ENCODE measurements around the gene DLG1. TPM values are rescaled to one million over a fixed set of nuclear protein-coding genes. Genes with fewer than 3 reads are reported as not detected.

DLG1 gene
- total RNA-seq, 2 donors from 2014 or later: 115 to 124 TPM

- peaks cover 8% of the 10 kb centered on the region for H3K36me3 ChIP-seq
- no peaks in the 10 kb centered on the region for H3K4me1 ChIP-seq
- DNase-seq: no peak
- H3K4me3 ChIP-seq: no peak overlapping the region
- TF ChIP-seq CTCF (IDR thresholded peaks at IDR 0.05): no peak
- no peak overlapping the region for H3K9ac ChIP-seq (ENCODE audit: low read depth in 2 of 2, low read length in 2 of 2)
- H3K9me3 ChIP-seq: no peaks in the 10 kb centered on the region
- H3K27me3 ChIP-seq: no peaks in the 10 kb centered on the region
- intact Hi-C loops (cut with DNase I): no loop called here
- no peak overlapping the region for H3K27ac ChIP-seq
These were observed 11.7 kb downstream of the DLG1 start for GRCh38 chr3:197286678-197287077.

- Histone ChIP-seq H3K36me3 (peaks cover 8% of the 10 kb centered on the region), H3K27ac (no peak overlapping the region)
These were observed 12.9 kb downstream of the DLG1 start for GRCh38 chr3:197285557-197285956.

GRCh38 chr3:197283045-197283444 lies 15.4 kb downstream of the DLG1 start:
- intact Hi-C loops (cut with DNase I): no loop called here
- TF ChIP-seq CTCF (IDR thresholded peaks at IDR 0.05): no peak
- H3K9ac ChIP-seq (ENCODE audit: low read depth in 2 of 2, low read length in 2 of 2): no peak overlapping the region

More at GRCh38 chr3:197285557-197285956, 12.9 kb downstream of the DLG1 start:
- Histone ChIP-seq H3K4me3 (no peak overlapping the region), H3K9ac (ENCODE audit: low read depth in 2 of 2, low read length in 2 of 2) (no peak overlapping the region), H3K27me3 (no peaks in the 10 kb centered on the region), H3K9me3 (no peaks in the 10 kb centered on the region), H3K4me1 (no peaks in the 10 kb centered on the region)
- intact Hi-C loops (cut with DNase I): no loop called here
- no peak for DNase-seq
- no peak for TF ChIP-seq CTCF (IDR thresholded peaks at IDR 0.05)

GRCh38 chr3:197281849-197282248 lies 16.6 kb downstream of the DLG1 start:
- H3K36me3 ChIP-seq: peaks cover 8% of the 10 kb centered on the region
- no peaks in the 10 kb centered on the region for H3K27me3 ChIP-seq

More at GRCh38 chr3:197283045-197283444, 15.4 kb downstream of the DLG1 start:
- Histone ChIP-seq H3K9me3 (no peaks in the 10 kb centered on the region), H3K36me3 (peaks cover 8% of the 10 kb centered on the region), H3K4me1 (no peaks in the 10 kb centered on the region), H3K27ac (no peak overlapping the region), H3K27me3 (no peaks in the 10 kb centered on the region), H3K4me3 (no peak overlapping the region)
- DNase-seq: no peak

GRCh38 chr3:197280156-197280555 lies 18.3 kb downstream of the DLG1 start:
- H3K4me3 ChIP-seq: no peak overlapping the region
- no peak overlapping the region for H3K27ac ChIP-seq
- TF ChIP-seq CTCF (IDR thresholded peaks at IDR 0.05): no peak
- no peaks in the 10 kb centered on the region for H3K9me3 ChIP-seq
- H3K9ac ChIP-seq (ENCODE audit: low read depth in 2 of 2, low read length in 2 of 2): no peak overlapping the region
- peaks cover 8% of the 10 kb centered on the region for H3K36me3 ChIP-seq
- no peaks in the 10 kb centered on the region for H3K27me3 ChIP-seq
- no peaks in the 10 kb centered on the region for H3K4me1 ChIP-seq
- intact Hi-C loops (cut with DNase I): no loop called here
- no peak for DNase-seq

More at GRCh38 chr3:197281849-197282248, 16.6 kb downstream of the DLG1 start:
- Histone ChIP-seq H3K9me3 (no peaks in the 10 kb centered on the region), H3K4me3 (no peak overlapping the region), H3K27ac (no peak overlapping the region), H3K4me1 (no peaks in the 10 kb centered on the region), H3K9ac (ENCODE audit: low read depth in 2 of 2, low read length in 2 of 2) (no peak overlapping the region)
- DNase-seq: no peak
- no peak for TF ChIP-seq CTCF (IDR thresholded peaks at IDR 0.05)
- intact Hi-C loops (cut with DNase I): no loop called here
